GM12892 (cell line): ENCODE measurements around the gene RALB.

ENCODE experiments used
- POLR2A ChIP-seq: IDR thresholded peaks from 2 replicates; pipeline ENCODE4 v1.6.1; 2011; ENCODE audit warnings: low read depth, low read length, control low read depth
- POLR2AphosphoS5 ChIP-seq: IDR thresholded peaks from 2 replicates; pipeline ENCODE4 v1.6.1; 2011; ENCODE audit warnings: low read depth, low read length, control low read depth

DNA sequence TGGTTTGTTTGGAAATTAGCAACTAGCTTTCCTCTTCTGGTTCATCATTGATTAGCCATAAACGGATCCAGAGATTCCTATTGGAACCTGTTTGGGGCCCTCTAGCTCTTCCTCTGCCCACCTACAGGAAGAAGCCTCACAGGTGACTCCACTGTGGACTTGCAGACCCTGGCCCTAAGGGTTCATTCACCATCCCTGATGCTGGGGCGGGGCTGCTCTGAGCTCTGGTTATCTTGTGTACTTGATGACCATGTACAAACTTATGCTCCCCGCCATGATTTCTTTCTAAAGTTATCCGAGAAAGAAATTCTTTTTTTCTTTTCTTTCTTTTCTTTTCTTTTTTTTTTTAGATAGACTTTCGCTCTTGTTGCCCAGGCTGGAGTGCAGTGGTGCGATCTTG is 59.4 kb downstream of the RALB start:
- TF ChIP-seq POLR2A, result no peak
- TF ChIP-seq POLR2AphosphoS5, result no peak
